Right cardiac atrium (tissue), 5 donors: ENCODE results near the gene NOTCH2. TPM values are rescaled to one million over a fixed set of nuclear protein-coding genes. Genes with fewer than 3 reads are reported as not detected.

Experiments used
- ATAC-seq, 2 donors: fragments of 200-7000 bp; cut with Tn5 transposase; one replicate each; pipeline versions ENCODE4 v1.8.0 to v1.9.1; 2020; ENCODE audit warnings: moderate library complexity in 2 of 2, mild to moderate bottlenecking in 1 of 2
- DNase-seq, 3 donors: peaks; one replicate each; pipeline ENCODE4 v3.0.0-alpha.2; 2020
- H3K27ac ChIP-seq: one replicate; pipeline ENCODE4 v1.5.1; 2013; ENCODE audit warnings: mild to moderate bottlenecking, low read length, control low read depth, moderate library complexity
- H3K27me3 ChIP-seq: one replicate; pipeline ENCODE4 v1.6.1; 2013; ENCODE audit not compliant: control insufficient read depth, insufficient read depth
- H3K4me1 ChIP-seq: one replicate; pipeline ENCODE4 v1.6.1; 2013; ENCODE audit warnings: low read length; ENCODE audit not compliant: control insufficient read depth, insufficient read depth
- H3K4me3 ChIP-seq: one replicate; pipeline ENCODE4 v1.5.1; 2013; ENCODE audit warnings: low read length, control low read depth
- H3K9me3 ChIP-seq: one replicate; pipeline ENCODE4 v1.6.1; 2013; ENCODE audit warnings: low read length; ENCODE audit not compliant: control insufficient read depth
- WGBS: extraction: QIAGEN DNeasy Blood & Tissue Kit; methylation state at CpG from one replicate; pipeline ENCODE4 v1.1.7; 2013; 5-methylcytosine and 5-hydroxymethylcytosine counted together
- intact Hi-C, 4 donors: fragments of 100-400 bp; cut with DNase I; formaldehyde crosslinking; loops; one replicate each; pipeline versions ENCODE4 v1.11.0 to v1.14.0; 2022 to 2023
- polyA plus RNA-seq: library from polyadenylated mRNA; stranded (reverse); fragments of 200-250 nt; gene quantifications from one replicate; pipeline ENCODE4 v1.2.3, GENCODE V29; 2013
- total RNA-seq, 4 donors: library from RNA; stranded (reverse); fragmentation: NEBNext Ultra II Directional; extraction: Animal tissue kit (Norgen Biotek cat#: 25700); gene quantifications; one replicate each; pipeline ENCODE4 v1.2.1, GENCODE V29; 2021
- donor health status: healthy with polysubstance abuse.
- donor health status: DM: no; HTN: yes; CAD: no.
- donor health status: DM: no; HTN: no; CAD: no.
- donor health status: DM: no; HTN: yes; CAD: no; lungs with severe emphysema.
- donor health status: DM: yes; HTN: yes; CAD: no.

Gene NOTCH2
- total and polyA plus RNA-seq, 5 donors: 6.6 to 65.7 (median 39.2) TPM

DNA sequence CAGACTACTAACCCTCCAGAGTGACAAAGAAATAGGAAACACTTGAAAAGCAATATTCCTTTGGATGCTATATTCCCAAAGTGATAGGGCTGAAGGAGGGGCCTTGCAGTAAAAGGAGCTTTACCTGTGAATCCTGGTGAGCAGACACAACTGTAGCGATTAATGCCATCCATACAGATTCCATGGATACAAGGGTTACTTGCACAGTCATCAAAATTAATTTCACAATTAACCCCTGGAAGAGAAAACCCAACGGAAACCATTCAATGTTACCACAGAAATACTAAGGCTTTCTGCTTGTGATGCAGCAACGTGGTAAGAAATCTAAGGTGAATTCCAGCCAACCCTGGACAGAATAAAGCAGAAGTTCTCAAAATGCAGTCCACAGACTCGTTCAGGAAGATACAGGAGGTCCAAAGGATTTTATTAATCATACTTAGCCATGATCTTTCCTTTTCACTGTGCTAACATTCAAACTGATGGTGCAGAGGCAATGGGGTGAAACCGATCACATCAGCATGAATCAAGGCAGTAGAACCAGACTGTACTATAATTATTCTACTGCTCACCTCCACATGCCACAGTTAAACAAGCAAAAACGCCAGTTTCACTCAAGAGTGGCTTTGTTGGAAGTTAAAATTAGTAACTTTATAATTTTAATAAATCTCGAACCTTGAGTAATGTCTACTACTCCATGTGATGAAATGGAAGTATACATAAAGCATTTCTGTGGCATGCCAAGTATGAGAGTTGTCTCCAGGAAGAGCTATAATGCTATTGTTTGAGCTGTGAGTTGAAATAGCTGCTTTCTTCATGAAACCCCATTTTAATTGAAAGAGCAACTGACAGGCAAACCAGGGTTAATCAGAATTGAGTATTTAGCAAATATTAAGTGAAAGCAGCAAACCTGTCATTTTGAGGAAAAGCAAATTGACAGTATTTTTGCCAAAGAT is 109.9 kb downstream of the NOTCH2 start:
- H3K4me1 ChIP-seq: peaks cover 6% of the 10 kb centered on the region
- ATAC-seq: no peak
- intact Hi-C loops: no loop called here
- H3K9me3 ChIP-seq: no peaks in the 10 kb centered on the region
- no peaks in the 10 kb centered on the region for H3K27me3 ChIP-seq
- 79% methylated on average over 7 of the region's 7 CpGs for WGBS
- no peak for DNase-seq
- no peak overlapping the region for H3K4me3 ChIP-seq
- H3K27ac ChIP-seq: no peak overlapping the region

DNA sequence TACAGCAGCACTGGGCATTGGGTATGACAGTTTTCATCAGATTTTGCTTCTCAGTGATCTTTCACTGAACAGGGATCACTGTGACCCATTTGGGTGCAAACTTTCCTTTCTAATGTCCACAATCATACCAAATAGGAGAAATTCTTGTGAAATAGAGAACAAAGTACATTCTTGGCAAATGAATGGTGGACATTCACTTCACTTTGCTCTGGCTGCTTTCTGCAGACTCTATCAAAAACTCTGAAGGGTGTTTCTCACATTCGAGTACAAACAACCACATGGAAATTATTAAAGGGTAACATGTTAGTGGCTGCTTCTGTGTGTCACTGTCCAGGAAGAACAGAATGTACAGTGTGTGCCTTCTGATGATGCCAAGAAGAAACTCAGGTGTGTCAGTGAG is 111.2 kb downstream of the NOTCH2 start:
- Histone ChIP-seq H3K4me1 (peaks cover 6% of the 10 kb centered on the region), H3K4me3 (no peak overlapping the region), H3K27ac (no peak overlapping the region), H3K9me3 (no peaks in the 10 kb centered on the region), H3K27me3 (no peaks in the 10 kb centered on the region)
- no peak for DNase-seq
- intact Hi-C loops: no loop called here
- ATAC-seq: no peak
- WGBS: 32% methylated on average over 1 of the region's 1 CpG

DNA sequence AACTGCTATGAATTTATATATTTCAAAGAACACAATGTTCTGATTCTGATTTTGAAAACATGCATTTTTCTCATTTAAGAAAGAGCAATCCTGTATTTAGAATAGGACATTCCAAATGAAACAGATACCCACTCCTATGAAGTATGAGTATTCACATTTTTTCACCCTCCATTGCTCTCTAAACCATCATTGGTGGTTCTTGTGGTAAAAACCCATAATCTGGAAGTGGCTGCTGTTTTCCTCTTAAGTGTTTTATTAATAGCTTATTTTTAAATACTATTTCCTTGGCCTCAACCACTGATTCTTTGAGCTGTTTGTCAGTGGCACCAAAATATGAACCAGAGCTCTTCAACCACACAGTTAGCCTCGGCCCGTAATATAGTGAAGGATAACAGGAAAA is 113.2 kb downstream of the NOTCH2 start:
- peaks cover 4% of the 10 kb centered on the region for H3K4me1 ChIP-seq
- H3K9me3 ChIP-seq: no peaks in the 10 kb centered on the region
- no peak for ATAC-seq
- no peaks in the 10 kb centered on the region for H3K27me3 ChIP-seq
- 69% methylated on average over 2 of the region's 2 CpGs for WGBS
- no peak overlapping the region for H3K27ac ChIP-seq
- H3K4me3 ChIP-seq: no peak overlapping the region
- no peak for DNase-seq
- intact Hi-C loops: no loop called here

DNA sequence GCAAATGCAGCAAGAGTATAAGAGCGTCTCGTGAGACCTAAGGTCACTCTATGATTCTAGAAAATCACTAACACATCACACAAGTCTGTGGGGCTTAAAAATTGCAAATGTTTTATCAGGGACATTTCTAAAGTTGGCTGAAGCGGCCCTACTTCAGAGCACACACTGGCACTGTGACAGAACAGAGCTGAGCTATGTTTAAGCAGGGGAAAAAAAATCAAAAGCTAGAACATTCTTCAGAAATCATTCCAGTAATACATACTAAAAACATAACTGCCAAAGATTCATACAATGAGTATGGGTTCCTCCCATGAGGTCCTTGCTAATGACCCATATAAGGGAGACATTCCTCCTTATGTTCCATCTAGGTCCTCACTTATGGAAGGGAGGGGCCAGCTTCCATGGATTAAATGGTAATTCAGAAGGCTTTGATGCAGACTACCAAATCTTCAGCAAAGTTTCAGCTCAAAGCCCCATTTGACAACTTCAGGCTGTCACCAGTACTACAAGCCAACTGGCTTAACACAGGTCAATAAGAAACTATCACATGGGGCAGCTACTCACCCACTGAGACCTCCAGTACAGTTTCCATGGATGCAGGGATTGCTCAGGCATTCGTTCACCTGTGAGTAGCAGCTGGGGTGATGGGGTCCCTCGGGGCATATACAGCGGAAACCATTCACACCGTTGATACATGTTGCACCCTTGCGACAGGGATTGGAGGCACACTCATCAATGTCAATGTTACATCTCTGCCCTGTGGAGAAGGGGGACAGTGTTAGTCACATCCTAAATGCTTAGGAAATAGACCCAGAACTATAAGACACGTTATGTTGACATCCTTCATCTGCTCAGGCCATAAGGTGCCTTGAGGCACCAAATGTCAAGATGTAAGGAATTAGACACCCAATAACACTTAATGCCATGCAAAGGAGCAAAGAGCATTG is 114.7 kb downstream of the NOTCH2 start:
- WGBS: 68% methylated on average over 9 of the region's 9 CpGs
- DNase-seq: peak in 2 of 3 donors; percentile 39 to 70
- Histone ChIP-seq H3K27ac (no peak overlapping the region), H3K4me1 (no peaks in the 10 kb centered on the region), H3K27me3 (no peaks in the 10 kb centered on the region), H3K4me3 (no peak overlapping the region), H3K9me3 (no peaks in the 10 kb centered on the region)
- intact Hi-C loops: no loop called here
- peak; percentile 60 to 82 for ATAC-seq

DNA sequence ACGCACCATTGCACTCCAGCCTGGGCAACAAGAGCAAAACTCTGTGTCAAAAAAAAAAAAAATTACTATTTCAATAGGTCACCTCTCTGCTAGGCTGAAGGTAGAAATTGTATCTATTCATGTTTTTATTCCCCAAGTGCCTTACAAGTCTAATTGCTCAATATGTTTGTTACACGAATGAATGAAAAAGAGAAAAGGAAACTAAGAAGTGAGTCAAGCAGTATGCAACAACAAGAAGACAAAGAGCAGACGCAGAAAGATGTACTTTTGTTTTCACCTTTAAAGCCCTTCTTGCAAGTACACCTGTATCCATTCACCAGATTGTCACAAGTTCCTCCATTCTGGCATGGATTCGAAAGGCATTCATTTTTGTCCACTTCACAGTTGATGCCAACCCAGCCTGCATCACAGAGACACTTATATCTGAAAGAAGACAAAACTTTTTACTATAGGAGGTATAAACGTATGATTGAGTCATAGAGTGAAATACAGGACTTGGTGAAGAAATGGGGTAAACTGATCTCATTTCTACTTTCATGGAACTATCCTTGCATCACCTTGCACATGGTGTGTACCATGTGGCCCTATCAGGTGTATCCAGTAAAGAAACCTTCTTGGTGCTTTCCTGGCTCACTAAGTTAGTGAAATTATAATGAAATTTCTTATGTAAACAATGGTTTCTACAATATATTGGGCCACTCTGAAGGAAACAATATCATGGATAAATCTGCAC is 116.0 kb downstream of the NOTCH2 start:
- no peak overlapping the region for H3K27ac ChIP-seq
- WGBS: 88% methylated on average over 5 of the region's 5 CpGs
- H3K4me3 ChIP-seq: no peak overlapping the region
- H3K27me3 ChIP-seq: no peaks in the 10 kb centered on the region
- intact Hi-C loops: no loop called here
- H3K9me3 ChIP-seq: no peaks in the 10 kb centered on the region
- H3K4me1 ChIP-seq: no peaks in the 10 kb centered on the region
- no peak for DNase-seq
- ATAC-seq: no peak

DNA sequence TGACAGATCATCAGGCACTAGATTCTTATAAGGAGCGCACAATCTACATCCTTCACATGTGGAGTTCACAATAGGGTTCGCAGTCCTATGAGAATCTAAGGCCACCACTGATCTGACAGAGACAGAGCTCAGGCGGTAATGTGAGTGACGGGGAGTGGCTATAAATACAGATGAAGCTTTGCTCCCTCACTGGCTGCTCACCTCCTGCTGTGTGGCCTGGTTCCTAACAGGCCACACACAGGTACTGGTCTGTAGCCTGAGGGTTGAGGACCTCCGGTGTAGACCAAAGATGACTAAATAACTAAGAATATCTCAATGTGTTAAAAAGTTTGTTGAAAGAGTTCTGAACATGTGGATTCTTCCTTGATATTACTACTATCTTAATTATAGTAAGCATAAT is 117.0 kb downstream of the NOTCH2 start:
- intact Hi-C loops: no loop called here
- H3K4me3 ChIP-seq: no peak overlapping the region
- DNase-seq (no peak), ATAC-seq (no peak)
- no peaks in the 10 kb centered on the region for H3K4me1 ChIP-seq
- H3K27me3 ChIP-seq: no peaks in the 10 kb centered on the region
- H3K27ac ChIP-seq: no peak overlapping the region
- H3K9me3 ChIP-seq: no peaks in the 10 kb centered on the region
- 93% methylated on average over 5 of the region's 5 CpGs for WGBS

DNA sequence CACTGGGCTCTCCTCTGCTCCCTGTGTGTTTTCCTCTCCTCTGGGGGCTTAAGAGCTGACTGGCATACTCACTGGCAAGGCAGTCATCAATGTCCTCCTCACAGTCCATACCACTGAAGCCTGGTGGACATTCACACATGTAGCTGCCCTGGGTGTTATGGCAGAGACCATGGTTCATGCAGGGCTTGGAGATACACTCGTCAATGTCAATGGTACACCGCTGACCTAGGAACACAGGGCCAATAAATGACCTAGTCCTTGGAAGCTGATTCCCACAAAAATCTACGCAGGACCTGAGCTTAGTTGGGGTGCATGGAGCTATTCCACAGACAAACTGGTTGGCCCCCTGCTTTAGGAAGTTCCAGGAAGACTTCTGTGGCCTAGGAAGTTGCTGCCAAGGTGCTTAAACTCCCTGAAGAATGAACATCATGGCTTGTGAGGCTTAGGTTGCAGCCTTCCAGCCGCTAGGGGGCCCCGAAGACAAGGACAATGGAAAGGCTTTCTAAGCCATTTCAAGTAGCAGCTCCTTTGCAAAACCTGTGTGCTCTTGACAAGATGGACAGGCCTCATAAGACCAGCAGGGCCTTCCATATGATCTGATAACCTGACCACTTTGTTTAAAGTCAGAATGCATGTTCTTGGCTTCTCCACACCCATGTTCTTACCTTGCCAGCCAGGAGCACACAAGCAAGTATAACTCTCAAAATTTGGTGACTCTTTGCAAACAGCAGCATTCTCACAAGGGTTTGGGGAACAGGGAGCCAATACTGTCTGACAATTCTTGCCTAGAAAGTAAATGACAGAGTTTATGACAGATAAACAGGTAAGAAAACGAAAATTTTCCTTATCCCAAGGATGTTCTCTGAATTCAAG is 120.9 kb downstream of the NOTCH2 start:
- Histone ChIP-seq H3K4me3 (no peak overlapping the region), H3K27ac (no peak overlapping the region), H3K9me3 (no peaks in the 10 kb centered on the region), H3K4me1 (no peaks in the 10 kb centered on the region), H3K27me3 (no peaks in the 10 kb centered on the region)
- peak; percentile 85 to 88 for ATAC-seq
- WGBS: 43% methylated on average over 6 of the region's 6 CpGs
- intact Hi-C loops: no loop called here
- peak; percentile 78 to 94 (median 88) for DNase-seq

DNA sequence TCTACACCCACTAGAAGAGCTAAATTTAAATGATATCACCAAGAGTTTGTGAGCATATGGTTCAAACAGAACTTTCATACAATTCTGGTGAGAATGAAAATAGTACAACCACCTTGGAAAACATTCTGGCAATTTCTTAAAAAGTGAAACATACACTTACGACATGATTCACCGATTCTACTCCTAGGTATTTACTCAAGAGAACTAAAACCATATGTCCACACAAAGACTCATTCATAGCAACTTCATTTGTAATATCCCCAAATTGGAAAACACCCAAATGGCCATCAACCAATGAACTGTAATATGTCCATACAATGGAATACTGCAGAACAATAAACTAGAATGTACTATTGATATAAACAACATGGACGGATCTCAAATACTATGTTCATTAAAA is 122.0 kb downstream of the NOTCH2 start:
- intact Hi-C loops: no loop called here
- no peak for ATAC-seq
- no peak overlapping the region for H3K27ac ChIP-seq
- H3K27me3 ChIP-seq: no peaks in the 10 kb centered on the region
- no peak for DNase-seq
- 72% methylated on average over 3 of the region's 3 CpGs for WGBS
- H3K4me1 ChIP-seq: no peaks in the 10 kb centered on the region
- no peak overlapping the region for H3K4me3 ChIP-seq
- no peaks in the 10 kb centered on the region for H3K9me3 ChIP-seq

DNA sequence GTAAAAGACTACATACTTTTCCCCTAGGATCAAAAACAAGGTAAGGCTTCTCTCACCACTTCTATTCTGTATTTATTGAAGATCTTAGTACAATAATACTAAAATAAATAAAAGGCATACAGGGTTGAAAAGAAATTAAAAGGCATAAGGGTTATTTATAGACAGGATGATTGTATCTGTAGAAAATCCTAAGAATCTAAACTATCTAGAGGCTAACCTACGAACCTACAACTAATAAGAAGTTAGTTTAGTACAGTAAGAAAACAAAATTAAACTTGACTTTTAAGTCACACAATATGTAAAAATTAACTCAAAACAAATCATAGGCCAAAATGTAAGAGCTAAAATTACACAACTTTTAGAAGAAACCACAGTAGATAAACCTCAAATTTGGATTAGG is 122.7 kb downstream of the NOTCH2 start:
- Histone ChIP-seq H3K4me3 (no peak overlapping the region), H3K9me3 (no peaks in the 10 kb centered on the region), H3K27ac (no peak overlapping the region), H3K27me3 (no peaks in the 10 kb centered on the region), H3K4me1 (no peaks in the 10 kb centered on the region)
- ATAC-seq (no peak), DNase-seq (no peak)
- 58% methylated on average over 1 of the region's 1 CpG for WGBS
- intact Hi-C loops: no loop called here

DNA sequence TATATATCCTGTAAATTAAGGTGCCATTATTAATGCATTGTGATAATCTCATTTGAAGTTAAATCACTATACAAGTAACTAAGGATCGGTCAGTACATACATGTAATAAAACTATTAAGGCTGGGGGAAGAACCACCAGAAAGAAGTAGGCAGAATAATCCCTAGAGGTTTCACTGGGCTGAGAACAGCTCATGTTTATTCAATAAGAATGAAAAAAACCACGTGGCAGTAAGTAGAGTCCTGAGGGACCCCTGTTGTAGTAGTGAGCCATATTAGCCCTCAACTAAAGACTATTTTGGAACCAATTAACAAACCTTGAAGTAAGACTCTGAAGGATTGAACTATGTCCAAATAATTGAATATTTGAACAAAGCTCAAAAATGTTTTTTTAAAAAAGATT is 126.2 kb downstream of the NOTCH2 start:
- ATAC-seq (no peak), DNase-seq (no peak)
- no peaks in the 10 kb centered on the region for H3K27me3 ChIP-seq
- no peaks in the 10 kb centered on the region for H3K9me3 ChIP-seq
- H3K4me1 ChIP-seq: no peaks in the 10 kb centered on the region
- no peak overlapping the region for H3K4me3 ChIP-seq
- H3K27ac ChIP-seq: no peak overlapping the region
- intact Hi-C loops: no loop called here
- WGBS: 59% methylated on average over 2 of the region's 2 CpGs
